Measurements from ENCODE around the gene IGF1R.

The IGF1R gene

GRCh38 chr15:98923579-98923978, 275.2 kb downstream of the IGF1R start:
- DNase-seq = no peak

- no peak for DNase-seq
These were observed 276.2 kb downstream of the IGF1R start for GRCh38 chr15:98924401-98925049.

GRCh38 chr15:98926236-98926635, 277.9 kb downstream of the IGF1R start:
- no peak for DNase-seq

- DNase-seq = no peak
These were observed 278.7 kb downstream of the IGF1R start for GRCh38 chr15:98927022-98927421.

- DNase-seq = no peak
These were observed 279.7 kb downstream of the IGF1R start for GRCh38 chr15:98927996-98928395.

- DNase-seq = no peak
These were observed 282.2 kb downstream of the IGF1R start for GRCh38 chr15:98930576-98930975.

- DNase-seq = no peak
These were observed 282.7 kb downstream of the IGF1R start for GRCh38 chr15:98931004-98931403.

GRCh38 chr15:98933406-98933805, 285.1 kb downstream of the IGF1R start:
- no peak for DNase-seq

GRCh38 chr15:98935736-98936135, 287.4 kb downstream of the IGF1R start:
- no peak for DNase-seq

GRCh38 chr15:98937413-98938104, 289.2 kb downstream of the IGF1R start:
- DNase-seq = no peak

- DNase-seq = no peak
These were observed 289.7 kb downstream of the IGF1R start for GRCh38 chr15:98938105-98938417.

GRCh38 chr15:98938799-98939198, 290.5 kb downstream of the IGF1R start:
- DNase-seq = no peak

- DNase-seq = no peak
These were observed 291.2 kb downstream of the IGF1R start for GRCh38 chr15:98939311-98940080.

- no peak for DNase-seq
These were observed 293.4 kb downstream of the IGF1R start for GRCh38 chr15:98941595-98942255.

- peak; percentile 44 for DNase-seq
These were observed 294.1 kb downstream of the IGF1R start for GRCh38 chr15:98942431-98942830.

GRCh38 chr15:98943051-98943508, 294.7 kb downstream of the IGF1R start:
- peak; percentile 37 for DNase-seq

- no peak for DNase-seq
These were observed 295.3 kb downstream of the IGF1R start for GRCh38 chr15:98943601-98944151.

GRCh38 chr15:98946301-98947255, 298.2 kb downstream of the IGF1R start:
- no peak for DNase-seq

- no peak for DNase-seq
These were observed 300.1 kb downstream of the IGF1R start for GRCh38 chr15:98948456-98948855.

- DNase-seq = no peak
These were observed 300.6 kb downstream of the IGF1R start for GRCh38 chr15:98948941-98949340.

GRCh38 chr15:98949624-98950023, 301.3 kb downstream of the IGF1R start:
- DNase-seq = no peak

- DNase-seq = no peak
These were observed 301.9 kb downstream of the IGF1R start for GRCh38 chr15:98950248-98950647.
